Measurements from ENCODE around the gene CEP57.

The CEP57 gene

DNA sequence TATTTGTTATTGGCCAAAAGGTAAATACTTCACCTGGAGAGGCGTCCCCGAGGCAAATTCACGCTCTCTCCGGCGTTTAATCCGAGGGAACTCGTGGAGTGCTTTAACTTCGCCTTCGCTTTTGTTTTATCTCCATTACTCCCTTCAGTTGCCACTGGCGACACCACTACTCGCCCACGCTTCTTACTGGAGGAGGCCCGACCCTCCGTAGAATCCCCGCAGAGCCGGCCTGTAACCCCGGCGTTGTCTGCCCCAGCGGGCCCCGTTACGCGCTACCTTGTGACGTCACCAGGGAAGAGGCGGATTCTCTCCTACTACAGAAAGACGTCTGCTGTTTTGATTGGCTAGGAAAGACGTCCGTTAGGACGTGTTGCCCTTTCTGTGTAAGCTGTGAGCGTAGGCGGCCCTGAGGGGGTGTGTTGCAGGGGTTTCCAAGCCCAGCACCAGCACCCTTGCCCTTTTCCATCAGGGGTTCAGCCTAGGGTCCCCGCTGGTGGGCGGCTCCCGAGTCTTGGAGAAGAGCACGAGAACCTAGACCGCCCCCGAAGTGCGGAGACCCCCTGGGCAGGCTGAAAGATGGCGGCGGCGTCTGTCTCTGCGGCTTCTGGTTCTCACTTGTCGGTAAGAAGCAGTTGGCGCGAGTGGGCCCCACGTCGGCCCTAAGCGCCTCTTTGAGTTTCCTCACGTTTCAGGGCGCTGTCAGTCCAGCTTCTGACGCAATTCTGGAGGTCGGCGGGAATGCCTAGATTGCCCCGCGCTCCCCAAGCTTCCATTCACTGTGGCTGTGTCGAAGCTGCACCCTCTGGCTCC is at the start of gene CEP57:
CEP57 (plus strand) TSS at position 376 of the 810 bp plus-strand sequence; CDS start at position 577, 201 bp downstream.
- DNase-seq, result peak; percentile 98

DNA sequence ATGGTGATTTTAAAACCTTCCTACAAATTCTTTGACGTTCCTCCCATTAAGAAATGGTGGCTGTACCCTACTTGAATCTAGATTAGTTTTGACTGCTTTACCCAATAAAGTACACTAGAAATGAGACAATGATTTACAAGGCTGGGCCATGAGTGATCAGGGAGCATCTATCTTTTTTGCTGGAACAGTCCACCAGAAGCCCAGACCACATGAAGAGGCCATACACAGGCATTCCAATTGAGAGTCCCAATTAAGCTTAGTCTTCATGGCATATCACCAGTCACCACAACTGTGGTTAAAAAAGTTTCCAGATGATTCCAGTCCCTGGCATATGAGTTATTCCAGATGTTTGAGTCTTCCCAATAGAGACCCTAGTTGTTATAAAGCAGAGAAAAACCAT is 40.2 kb upstream of the CEP57 start:
- DNase-seq, result no peak

DNA sequence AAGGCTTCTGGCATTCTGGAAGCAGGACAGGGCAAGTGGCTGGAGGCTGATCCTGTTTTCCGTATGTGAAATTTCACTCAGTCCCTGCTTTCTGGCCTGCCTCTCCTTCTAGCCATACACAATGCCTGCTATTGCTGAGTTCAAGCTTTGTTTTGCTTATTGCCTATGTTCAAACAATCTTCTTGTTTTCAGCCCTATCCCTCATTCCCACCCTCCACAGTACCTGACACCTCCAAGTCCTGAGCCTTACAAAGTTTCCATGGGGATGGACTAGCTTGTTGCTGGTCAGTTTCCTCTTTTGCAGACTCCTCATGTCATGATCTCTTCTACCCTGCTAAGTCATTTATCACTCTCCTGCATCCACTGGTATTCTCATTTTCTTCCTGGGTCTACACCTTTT is 38.8 kb upstream of the CEP57 start:
- no peak for DNase-seq

DNA sequence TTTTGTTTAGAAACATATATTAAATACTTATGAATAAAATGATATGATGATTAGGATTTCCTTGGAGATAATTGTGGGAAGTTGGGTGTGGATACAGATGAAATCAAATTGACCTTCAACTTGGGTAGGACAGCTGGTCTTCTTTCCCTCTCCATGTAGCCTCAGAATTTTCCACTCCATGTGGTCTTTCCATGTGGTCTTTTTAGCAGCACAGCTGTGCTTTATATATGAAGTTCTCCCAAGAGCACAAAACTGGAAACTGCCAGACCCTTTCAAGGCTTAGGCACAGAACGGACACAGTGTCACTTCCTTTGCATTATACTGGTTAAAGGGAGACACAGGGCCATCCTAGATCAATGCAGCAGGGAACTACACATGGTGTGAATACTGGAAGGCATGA is 29.4 kb upstream of the CEP57 start:
- no peak for DNase-seq

DNA sequence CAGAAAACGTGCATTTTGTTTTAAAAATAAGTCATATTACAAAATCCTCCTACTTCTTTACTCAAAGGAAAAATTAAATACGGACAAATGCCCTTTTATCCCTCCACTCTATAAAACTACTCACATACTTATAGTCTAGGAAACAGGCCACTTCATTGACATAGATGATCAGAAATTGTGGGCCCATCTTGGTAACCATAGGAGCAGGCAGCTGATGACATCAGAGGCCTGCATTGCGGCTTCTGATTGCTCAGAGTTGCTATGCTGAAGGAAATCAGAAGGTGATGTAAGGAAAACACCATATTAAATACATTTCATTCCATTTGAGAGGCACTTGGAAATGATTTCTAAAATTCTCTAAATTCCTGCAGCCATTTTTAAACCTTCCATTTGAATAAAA is 27.8 kb upstream of the CEP57 start:
- DNase-seq, result no peak

DNA sequence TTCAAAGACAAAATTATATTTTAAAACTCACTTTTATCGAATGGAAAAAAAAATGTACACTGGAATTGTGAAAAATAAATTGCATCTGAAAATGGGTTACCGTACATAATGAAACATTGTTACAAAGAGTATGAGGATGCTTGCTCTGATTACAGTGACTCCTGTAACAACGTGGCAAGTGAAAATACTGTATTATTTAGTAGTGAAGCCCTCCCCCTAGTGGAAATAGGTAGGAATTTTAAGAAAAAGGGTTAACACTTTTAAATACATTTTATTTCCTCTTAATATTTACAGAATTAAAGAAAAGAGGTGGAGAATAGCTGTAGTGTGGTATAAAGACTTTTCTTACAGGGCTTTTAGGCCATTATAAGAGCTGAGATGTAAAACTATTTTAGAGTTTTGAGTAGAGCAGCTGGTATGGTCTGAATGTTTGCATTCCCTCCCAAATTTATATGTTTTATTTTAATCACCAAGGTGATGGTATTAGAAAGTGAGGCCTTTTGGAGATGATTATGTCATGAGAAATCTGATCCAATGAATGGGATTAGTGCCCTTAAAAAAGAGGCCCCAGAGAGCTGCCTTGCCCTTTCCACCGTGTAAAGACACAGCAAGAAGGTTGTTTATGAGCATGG is 25.9 kb upstream of the CEP57 start:
- peak; percentile 61 for DNase-seq

DNA sequence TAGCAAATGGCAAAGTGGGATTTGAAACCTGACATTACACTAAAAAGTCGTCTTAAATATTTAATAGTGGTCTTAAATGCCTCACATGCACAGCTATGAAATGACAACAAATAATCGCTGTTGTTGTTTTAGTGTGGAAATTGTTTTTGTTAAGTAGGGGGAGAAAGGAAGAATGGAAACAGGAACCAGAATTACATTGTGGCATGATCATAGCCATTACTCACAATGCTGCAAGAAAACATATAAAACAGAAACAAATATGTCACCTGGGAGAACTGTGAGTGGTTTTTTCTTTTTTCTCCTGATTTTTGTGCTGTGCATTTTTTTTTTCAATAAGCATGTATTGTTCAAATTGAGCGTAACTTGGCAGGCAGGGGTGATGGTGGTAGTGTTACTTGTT is 23.6 kb upstream of the CEP57 start:
- no peak for DNase-seq

DNA sequence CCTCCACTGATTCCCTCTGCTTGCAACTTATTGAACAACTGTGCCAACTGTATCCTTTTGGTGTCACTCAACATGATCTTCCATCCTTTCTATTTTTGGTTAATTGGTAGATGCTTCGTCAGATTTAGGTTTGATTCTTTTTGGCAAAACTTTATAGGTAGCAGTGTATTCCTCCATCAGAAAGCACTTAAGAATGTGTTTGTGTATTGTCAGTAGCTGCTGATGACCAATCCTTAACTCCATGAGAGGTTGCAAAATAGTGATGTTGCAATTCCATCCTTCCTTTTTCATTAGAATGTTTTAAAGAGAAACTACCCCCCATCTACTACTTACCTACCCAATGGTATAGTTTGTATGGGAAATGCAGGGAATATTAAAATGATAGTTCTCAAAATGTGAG is 22.8 kb upstream of the CEP57 start:
- no peak for DNase-seq

DNA sequence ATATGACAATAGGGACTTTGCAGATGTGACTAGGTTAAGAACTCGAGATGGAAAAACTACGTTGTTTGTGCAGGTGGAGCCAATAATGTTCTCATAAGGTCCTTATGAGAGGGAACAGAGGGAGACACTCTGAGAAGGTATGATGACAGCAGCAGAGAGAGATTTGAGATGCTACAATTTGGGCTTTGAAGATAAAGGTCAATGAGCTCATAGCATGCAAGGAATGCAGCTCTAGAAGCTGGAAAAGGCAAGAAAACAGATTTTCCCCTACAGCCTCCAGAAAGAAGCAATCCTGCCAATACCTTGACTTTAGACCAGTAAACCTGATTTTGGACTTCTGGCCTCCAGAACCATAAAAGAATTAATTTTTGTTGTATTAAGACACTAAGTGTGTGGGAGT is 21.8 kb upstream of the CEP57 start:
- DNase-seq, result no peak

DNA sequence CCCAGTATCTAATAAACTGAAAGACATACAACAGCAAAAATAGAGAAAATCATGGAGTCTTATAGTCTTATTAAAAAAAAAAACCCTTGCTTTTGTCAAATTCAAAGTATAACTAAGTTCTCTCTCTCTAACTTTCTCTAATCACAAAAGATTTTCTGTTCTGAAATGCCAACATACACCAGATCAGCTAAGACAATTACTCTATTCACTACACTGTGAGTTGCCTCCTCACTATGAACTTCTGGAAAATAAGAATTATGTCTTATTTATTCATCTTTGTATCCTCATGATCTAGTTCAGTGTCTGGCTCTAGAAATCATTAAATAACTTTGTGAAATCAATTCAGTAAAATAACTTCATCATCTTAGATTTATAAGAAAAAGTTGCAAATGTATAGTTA is 13.4 kb upstream of the CEP57 start:
- no peak for DNase-seq

DNA sequence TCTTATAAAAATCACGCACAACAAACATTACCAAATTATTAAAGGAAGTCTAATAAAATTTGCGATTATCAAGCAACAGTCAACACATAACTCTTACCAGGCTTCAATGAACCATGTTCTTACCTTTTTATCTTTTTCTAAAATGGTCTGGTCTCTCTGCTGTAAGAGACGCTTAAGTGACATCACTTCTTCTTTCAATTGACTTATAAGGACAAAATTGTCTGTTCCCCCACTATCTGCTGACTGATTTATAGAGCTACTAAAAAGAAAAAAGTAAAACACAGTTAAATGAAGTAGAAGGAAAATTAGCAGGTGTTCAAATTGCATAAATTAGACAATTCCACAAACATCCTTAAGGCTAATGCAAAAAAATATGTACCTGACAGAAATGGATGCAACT is 11.6 kb upstream of the CEP57 start:
- no peak for DNase-seq

DNA sequence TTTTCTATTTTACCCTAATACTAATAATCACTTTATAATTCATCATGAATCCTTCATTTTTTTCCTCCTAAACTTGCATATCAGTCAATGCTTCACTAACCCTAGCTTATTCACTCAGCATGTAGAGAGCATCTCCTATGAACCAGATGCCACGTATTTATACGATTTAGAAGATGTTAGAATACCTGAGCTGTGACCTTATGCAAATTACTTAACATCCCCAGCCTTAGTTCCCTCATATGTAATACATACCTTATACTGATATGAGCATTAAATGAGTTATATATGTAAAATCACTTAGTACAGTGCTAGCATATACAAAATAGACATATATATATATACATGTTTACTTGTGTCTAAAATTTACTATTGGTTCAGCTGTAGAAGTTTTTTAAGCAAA is 9.8 kb upstream of the CEP57 start:
- no peak for DNase-seq

DNA sequence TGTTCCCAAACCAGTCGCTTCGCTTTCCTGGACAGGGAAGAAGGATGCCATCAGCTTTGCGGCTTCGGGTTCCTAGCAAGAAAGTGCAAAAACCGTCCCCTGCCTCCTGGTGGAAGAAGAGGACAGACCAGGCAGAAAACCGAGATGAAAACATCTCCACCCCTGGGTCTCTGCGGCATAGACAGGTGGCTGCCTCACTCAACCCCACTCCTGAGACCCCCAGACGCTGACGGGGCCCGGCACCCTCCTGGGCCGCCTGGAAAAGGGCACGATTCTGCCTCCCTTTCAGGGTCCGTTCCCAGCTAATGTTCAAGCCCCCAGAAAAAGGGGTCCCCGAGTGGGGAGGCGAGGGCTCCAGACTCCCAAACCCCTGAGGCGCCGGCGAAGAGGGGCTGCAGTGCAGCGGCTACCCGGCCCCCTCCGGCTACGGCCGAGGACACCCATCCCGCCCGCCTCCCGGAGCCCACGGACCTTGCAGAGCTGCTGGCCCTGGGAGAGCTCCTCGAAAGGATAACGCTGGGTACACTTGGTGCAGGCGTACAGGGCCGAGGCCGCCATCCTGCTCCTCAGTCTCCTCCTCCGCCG is 1.3 kb upstream of the CEP57 start:
- peak; percentile 37 for DNase-seq

DNA sequence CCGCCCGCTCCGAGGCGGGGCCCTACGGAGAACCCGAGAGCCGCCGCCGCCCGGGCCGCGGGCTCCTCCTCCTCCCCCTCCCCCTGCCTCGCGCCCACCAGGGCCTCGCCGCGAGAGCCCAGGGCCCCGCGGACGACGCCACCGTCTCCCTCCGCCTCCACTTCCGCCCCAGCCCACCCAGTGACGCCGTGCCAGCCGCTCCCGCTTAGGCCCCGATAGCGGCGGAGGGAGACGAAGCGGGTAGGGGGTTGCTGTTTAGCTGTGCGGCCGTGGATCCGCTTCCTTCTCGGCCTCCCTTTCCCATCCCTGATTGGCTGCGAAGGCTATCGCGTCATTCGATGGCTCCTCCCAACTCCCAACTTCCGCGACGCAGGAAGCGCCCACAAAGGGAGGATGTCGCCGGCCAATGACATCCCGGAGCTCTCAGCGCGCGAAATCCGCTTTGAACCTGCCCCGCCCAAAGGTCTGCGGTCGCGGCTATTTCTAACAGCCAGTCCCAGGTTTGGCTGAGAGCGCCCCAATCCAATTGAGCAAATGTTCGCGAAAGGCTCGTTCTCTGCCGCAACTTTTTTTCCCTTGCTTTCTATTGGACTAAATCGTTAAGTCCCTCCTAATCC is 684 bp upstream of the CEP57 start, which contains the start of gene FAM76B:
FAM76B (minus strand) TSS at position 277 of the 617 bp plus-strand sequence. CDS start 304 bp downstream, outside the sequence.
- DNase-seq, result peak; percentile 98

DNA sequence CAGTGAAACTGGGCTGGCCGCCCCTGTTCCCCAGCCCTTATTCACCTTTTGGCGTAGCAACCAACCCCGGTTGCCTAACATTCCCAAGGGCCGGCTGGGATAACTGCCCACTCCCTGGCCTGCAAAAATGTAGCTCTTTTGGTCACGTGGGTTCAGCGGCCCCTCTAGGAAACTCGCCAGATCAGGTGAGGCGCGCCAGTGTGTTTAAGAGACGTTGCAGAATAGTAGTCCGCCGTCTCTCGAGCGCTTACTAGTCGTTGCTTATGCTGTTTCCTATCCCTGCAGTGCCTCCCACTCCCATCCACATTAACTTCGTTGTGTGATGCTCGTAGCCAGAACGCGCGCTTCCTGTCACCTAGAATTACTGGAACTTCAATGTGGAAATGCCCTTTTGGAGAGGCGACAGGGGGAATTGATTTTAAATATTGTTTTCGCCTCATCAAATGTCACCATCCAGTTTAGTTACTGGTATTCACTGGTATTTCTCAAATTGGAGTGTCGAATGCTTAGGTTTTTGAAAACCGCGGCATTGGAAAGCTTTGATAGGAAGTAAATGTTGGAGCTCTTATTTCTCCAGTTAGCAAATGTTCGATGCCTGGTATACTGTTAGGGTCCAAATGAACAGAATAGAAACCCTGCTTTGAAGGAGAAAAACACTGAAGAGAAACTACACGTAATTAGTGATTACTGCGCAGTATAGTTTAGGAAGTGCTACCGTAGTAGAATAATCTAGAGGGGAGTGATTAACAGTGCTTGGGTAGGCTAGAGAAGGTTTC is 823 bp downstream of the CEP57 start:
- peak; percentile 64 for DNase-seq

DNA sequence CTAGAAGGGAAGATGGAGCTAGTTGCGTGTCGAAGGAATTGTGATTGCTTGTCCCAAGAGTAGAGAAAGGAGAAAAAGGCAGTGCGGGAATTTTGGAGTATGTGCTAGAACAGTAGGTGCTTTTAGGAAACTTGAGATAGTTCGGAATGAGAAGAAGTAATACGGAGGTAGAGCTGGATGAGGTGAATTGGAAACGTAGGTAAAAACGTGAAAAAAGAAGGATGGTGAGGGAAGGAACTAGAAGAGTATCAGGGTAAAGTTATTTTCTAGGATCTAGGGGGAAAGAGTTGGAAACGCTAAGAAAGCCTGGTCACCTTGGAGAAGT is 1.4 kb downstream of the CEP57 start:
- DNase-seq, result no peak

DNA sequence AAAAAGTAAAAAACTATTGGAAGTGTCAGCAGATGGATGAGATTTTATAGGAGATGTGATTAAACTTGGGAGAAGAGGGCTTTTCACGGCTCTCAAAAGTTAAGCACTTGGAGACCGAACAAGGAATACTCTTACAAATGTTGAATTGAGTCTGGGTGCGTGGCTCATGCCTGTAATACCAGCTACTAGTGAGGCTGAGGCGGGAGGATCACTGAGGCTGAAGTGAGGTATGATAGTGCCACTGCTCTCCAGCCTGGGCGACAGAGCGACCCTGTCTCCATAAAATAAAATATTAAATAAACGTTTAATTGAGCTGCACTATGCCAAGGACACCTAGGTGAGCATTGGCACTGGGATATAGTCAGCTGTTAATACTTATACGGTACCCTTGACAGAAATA is 1.9 kb downstream of the CEP57 start:
- DNase-seq, result no peak

DNA sequence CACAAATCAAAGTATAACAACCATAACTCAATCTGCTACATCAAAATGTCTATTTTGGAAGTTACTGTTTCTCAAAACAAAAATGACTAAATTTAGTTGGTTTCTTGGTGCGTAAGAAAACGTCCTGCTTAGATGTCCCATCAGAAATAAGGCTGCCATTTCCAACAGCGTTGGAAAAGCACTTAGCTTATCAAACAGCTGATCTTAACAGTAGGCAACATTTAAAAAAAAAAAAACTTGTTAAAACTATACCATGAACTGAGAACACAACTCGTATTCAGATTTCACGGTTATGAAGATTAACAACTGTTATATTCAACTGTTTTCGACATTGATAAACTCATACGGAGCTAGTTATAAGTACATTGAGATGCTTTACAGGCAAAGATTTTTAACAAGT is 2.4 kb downstream of the CEP57 start:
- DNase-seq, result no peak

DNA sequence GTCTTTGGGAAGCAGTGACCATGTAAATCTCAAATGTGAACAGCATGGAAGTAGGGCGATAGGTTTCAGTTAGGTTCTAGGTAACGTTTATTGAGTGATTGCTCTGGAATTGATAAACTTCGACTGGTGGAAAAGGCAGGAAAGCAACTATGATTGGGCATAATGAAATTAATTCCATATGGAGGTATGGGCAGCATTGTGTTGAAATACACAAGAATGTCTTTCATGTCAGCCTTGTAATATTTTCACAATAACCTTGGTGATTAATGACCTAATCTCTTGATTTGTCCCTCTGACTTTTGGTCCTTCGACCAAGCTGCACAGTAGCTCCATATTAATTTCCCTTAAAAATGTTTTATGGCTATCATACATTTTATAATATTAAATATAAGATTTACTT is 2.8 kb downstream of the CEP57 start:
- DNase-seq, result no peak

DNA sequence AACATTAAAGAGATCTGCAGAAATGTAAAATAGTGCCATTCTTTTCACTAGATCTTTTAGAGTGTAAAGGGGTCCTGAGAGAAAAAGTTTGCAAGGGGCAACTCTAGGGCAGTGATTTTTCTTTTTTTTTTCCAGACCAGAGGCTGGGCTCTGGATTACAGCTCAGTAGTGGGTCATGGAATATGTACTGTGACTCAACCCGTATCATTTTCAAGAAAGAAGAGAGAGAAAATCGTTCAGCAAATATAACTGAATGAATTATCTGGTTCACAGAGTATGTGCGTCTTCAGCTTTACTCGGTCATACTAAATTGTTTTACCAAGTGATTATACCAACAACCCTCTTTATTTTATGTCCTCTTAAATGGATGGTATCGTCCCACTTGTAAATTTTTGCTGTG is 3.8 kb downstream of the CEP57 start:
- DNase-seq, result no peak

DNA sequence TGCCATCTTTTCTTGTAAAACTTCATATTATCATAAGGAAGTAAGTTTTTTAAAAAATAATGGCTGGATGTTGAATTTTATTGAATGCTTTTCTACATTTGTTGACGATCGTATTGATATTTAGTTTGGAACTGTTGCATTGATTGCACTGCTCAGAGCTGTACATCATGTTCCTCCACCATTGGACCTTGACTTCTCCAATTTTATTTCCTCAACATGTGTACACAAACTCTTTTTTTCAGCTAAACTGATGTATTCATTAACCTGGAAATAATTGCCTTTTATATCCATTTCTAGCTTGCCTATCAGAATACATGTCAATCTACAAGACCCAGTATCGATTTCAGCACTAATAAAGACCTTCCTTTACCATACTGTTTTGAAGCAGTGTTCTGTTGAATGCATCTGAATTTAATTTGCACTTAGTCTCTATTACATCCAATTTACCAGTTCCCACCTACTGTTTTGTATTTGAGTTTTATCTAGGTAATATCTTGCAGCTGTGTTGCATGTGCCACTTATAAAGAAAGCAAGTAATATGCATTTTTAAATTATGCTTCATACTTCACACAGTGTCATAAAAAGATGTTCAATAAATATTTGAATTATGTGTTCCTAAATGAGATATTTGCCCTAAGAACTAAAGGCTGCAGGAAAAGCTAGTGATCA is 5.5 kb downstream of the CEP57 start:
- no peak for DNase-seq

DNA sequence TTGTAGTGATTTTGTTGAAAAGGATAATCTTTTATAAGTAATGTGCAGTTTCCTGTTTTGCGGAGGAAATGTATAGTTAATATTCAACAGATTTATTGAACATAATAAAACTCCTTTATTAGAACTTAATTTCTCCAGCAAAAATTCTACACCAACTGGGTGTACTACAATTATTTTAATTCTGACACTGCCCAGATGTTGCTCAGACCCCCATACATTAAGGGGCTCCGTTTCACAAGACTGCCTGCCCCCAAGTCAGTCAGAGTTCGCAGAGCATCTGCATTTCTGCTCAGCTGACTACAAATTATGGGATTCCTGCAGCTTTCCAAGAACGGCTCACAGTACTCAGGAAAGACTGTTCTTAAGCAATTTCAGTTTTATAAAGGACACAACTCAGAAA is 6.2 kb downstream of the CEP57 start:
- no peak for DNase-seq

DNA sequence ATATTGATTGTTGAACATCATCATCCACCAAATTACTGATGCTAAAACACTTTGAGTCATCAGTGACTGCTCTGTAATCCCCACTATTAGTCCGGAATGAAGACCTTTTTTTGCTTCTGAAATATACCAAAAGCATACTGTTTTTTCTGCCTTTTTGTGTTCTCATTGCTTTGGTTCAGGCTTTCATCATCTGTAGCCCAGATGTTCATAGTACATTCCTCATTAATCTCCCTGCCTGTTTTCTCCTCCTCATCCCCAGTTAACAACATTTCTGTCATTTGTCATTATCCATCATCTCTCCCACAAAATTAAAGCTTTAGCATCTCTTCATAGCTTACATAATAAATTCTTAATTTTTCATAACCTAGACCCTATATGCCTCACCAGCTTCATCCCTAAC is 9.2 kb downstream of the CEP57 start:
- DNase-seq, result no peak
